ENCODE measurements around the gene KCTD7. TPM values are rescaled to one million over a fixed set of nuclear protein-coding genes. Genes with fewer than 3 reads are reported as not detected.
"Not testable (repeated sequence)": the region's sequence is repeated elsewhere in the genome, so short reads cannot be mapped to it uniquely, and the experiment has no call there.

The KCTD7 gene
- total and polyA plus RNA-seq, 2 of the 4 experiments (the other 2 are of a cell fraction) = 6.1 to 12.8 TPM

DNA sequence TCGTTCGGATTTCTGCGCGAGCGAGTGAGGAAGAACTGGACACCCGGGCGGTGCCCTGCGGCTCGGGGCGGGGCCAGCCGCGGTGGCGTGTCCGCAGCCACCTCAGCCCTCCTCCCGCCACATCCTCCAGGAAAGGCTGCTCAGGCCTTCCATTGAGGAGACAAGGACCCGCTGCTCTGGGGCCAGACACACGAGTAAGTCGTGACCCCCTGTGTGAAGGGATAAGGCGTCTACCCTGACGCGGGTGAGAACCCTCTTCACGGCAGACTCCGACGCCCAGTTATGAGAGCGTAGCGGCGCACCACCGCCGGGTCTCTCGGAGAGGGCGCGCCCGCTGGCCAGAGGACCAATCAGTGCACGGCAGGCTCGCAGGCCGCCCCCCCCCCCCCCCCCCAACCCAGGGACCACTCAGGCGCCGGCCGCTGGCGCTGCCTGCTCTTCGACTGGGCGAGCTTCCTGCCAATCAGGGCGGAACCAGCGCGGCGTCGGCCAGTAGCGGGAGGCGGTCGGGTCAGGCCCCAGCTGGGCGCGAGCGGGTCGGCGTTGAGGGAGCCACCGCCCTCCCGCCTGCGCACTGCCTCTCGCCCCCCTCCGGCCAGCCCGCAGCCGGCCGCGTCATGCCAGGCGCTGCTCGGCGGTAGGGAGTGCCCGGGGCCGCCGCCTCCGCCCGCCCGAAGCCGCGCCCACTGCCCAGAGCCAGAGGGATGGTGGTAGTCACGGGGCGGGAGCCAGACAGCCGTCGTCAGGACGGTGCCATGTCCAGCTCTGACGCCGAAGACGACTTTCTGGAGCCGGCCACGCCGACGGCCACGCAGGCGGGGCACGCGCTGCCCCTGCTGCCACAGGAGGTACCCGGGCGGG lies at the start of gene KCTD7 (continued):
- TF ChIP-seq, protein P1, sequence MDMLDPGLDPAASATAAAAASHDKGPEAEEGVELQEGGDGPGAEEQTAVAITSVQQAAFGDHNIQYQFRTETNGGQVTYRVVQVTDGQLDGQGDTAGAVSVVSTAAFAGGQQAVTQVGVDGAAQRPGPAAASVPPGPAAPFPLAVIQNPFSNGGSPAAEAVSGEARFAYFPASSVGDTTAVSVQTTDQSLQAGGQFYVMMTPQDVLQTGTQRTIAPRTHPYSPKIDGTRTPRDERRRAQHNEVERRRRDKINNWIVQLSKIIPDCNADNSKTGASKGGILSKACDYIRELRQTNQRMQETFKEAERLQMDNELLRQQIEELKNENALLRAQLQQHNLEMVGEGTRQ (IDR thresholded peaks at IDR 0.05; ENCODE audit: low read depth, low read length) = peak; percentile 38; the same call in 1 of the 2 replicates
- TF ChIP-seq NFE2L2 (IDR thresholded peaks at IDR 0.05; ENCODE audit: low read depth, low read length) (peak; percentile 5; the same call in 1 of the 2 replicates), MXI1 (IDR thresholded peaks at IDR 0.05; ENCODE audit: borderline replicate concordance, low read depth, low read length) (peak; percentile 89), CEBPB (IDR thresholded peaks at IDR 0.05; ENCODE audit: low read depth, low read length) (no peak)

DNA sequence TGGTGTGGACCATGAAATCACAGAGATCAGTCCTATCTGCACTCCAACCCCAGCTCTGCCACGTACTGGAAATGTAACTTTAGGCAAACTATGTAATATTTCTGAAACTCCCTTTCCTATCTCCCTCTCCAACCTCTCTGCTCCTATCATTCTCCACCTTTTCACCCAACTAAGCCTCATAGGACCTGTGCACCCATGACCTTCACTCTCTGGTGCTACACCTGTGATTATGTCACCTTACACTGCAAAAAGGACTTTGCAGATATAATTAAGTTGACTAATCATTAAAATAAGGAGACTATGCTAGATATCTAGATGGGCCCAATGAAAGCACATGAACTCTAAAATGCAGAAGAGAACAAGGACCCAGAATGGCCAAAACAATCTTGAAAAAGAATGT lies 48.3 kb upstream of the KCTD7 start:
- Histone ChIP-seq H4K20me1 (ENCODE audit: insufficient read depth, low read length) (peaks cover 89% of the 10 kb centered on the region), H3K79me1 (ENCODE audit: low read depth in 1 of 2, low read length in 2 of 2) (peaks cover 10 to 48% of the 10 kb centered on the region in 2 experiments), H3K36me3 (ENCODE audit: control insufficient read depth, insufficient read depth, low read length) (peaks cover 19% of the 10 kb centered on the region)
- H3K9me3 ChIP-seq (ENCODE audit: control insufficient read depth, insufficient read depth, low read length); in situ Hi-C loops (cut with MboI; ENCODE audit: low sequenced_read_pairs); H3K23ac ChIP-seq (ENCODE audit: low read depth, low read length); H4K5ac ChIP-seq (ENCODE audit: low read depth, low read length); H3K27ac ChIP-seq (ENCODE audit: insufficient read depth, low read length); intact Hi-C loops (cut with micrococcal nuclease); H2BK120ac ChIP-seq (ENCODE audit: low read depth, low read length); H3K9ac ChIP-seq (ENCODE audit: low read depth, low read length); H3K4me2 ChIP-seq (ENCODE audit: low read depth, low read length); H4K91ac ChIP-seq (ENCODE audit: insufficient read depth, low read depth, low read length); CTCF ChIA-PET; POLR2A ChIA-PET (ENCODE audit: unreplicated experiment); H2BK20ac ChIP-seq (ENCODE audit: low read depth, low read length); H3K27me3 ChIP-seq (ENCODE audit: control insufficient read depth, insufficient read depth, low read length); DNase-seq; H2AFZ ChIP-seq (replicated peaks; ENCODE audit: low read length, poor library complexity); H4K8ac ChIP-seq (ENCODE audit: low read depth in 2 of 2, low read length in 2 of 2); BruUV-seq (replicated peaks); H3K4me1 ChIP-seq (ENCODE audit: control insufficient read depth, insufficient read depth, low read length); H2BK5ac ChIP-seq (ENCODE audit: low read depth, low read length, poor library complexity, severe bottlenecking); H2BK15ac ChIP-seq (ENCODE audit: low read depth, low read length); H3K4ac ChIP-seq (ENCODE audit: low read depth, low read length); H3K14ac ChIP-seq (replicated peaks; ENCODE audit: low read depth, low read length); dilution Hi-C loops (cut with HindIII; ENCODE audit: low sequenced_read_pairs, unreplicated experiment); H3K18ac ChIP-seq (ENCODE audit: low read depth, low read length); H3K9me1 ChIP-seq (ENCODE audit: insufficient read depth, low read length); H2AK5ac ChIP-seq (ENCODE audit: low read depth, low read length); H3K56ac ChIP-seq (ENCODE audit: extremely low read depth, insufficient read depth, low read length); H2AK9ac ChIP-seq (replicated peaks; ENCODE audit: low read depth, low read length, poor library complexity); H3K4me3 ChIP-seq (ENCODE audit: insufficient read depth, low read depth, low read length): not testable (repeated sequence)
- peak; percentile 14; the same call in 1 of the 2 replicates for ATAC-seq (ENCODE audit: low read depth)
- WGBS, 2 experiments (ENCODE audit: extremely low coverage in 2 of 2, insufficient read length in 1 of 2) = no CpG with 5 or more reads among the region's 1 CpG

All from IMR-90 (cell line).